ENCODE results near the gene KLHL40.

KLHL40 gene

GRCh38 chr3:42685363-42685881 lies at the start of gene KLHL40:
Gene KLHL40 (plus strand): TSS chr3:42685537. CDS start chr3:42685619, 82 bp downstream.
- DNase-seq = no peak

GRCh38 chr3:42637001-42637400 lies 48.3 kb upstream of the KLHL40 start:
- DNase-seq = no peak

DNA sequence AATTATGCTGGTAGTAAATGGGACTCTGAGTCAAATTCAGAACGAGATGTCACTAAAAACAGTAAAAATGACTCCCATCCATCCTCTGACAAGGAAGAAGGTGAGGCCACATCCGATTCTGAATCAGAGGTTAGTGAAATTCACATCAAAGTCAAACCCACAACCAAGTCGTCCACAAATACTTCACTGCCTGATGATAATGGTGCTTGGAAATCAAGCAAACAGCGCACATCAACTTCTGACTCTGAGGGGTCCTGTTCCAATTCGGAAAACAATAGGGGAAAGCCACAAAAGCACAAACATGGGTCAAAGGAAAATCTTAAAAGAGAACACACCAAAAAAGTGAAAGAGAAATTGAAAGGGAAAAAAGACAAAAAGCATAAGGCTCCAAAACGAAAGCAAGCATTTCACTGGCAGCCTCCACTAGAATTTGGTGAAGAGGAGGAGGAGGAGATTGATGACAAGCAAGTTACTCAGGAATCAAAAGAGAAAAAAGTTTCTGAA lies 46.9 kb upstream of the KLHL40 start:
- DNase-seq = no peak

- no peak for DNase-seq
These were observed 46.1 kb upstream of the KLHL40 start for GRCh38 chr3:42639192-42639591.

DNA sequence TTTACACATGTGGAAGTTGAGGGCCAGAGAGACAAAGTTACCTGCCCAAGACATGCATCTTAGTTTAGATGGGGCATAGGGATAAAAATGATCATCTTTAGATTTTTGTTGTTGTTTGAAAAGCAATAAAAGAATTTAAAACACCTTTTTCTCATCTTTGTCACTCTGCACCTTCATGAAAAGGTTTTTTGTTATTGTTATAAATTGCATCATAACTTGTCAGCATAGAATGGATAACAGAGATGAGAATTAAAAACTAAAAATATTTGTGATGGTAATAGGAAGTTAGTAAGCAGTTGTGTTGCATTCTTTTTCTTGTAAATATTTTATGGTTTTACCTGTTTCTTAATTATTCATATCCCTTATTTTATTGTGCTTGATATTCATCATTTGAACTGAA lies 45.2 kb upstream of the KLHL40 start:
- DNase-seq = no peak

DNA sequence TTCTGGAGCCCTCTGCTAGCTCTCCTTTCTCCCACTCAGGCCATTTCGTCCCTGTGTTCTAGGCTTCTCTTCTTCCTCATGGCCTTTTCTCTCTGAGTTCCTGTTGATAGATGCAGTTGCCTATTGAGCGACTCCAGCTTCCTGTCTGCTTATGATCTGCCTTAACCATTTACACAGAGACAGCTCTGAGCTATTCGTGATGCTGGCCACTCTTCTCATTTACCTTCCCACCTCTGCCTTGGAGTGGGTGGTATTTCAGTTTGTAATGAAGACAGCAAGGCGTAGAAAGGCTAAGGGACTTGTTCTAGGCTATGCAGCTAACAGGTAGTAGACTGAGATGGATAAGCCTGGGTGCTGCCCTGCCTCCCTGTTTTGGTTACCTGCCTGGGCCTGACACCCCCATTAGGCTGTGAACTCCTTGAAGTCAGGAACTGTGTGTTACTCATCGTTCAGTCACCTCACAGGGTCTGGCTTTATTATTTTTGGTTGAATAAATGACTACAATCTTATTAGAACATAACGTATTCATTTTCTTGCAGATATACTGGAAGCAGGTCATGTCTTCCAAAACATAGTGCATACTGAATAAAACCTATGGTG lies 44.5 kb upstream of the KLHL40 start:
- no peak for DNase-seq

DNA sequence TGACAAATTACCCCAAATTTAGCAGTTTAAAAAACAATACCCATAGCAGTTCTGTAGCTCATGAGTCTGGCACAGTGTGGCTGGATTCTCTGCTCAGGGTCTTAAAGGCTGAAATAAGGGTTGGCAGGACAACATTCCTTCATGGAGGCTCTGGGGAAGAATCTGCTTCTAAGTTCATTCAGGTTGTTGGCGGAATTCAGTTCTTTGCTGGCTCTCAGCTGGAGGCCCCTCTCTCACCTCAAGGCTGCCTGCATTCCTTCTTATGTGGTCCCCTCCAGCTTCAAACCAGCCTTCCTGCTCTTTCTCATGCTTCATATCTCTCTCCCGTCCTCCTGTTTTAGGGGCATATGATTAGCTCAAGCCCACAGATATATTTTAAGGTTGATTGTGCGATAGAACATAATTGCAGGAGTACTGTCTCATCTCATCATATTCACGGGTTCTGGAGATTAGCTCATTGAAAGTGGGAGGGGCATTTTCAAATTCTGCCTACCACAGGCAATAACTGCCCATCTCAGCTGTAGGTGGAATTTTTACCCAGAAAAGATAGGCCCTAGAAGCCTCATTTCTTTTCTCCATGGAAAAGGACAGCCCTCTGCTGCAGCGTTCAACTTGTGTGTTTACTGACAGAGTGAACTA lies 37.4 kb upstream of the KLHL40 start:
- DNase-seq = no peak

GRCh38 chr3:42649006-42649405 lies 36.3 kb upstream of the KLHL40 start:
- DNase-seq = no peak

DNA sequence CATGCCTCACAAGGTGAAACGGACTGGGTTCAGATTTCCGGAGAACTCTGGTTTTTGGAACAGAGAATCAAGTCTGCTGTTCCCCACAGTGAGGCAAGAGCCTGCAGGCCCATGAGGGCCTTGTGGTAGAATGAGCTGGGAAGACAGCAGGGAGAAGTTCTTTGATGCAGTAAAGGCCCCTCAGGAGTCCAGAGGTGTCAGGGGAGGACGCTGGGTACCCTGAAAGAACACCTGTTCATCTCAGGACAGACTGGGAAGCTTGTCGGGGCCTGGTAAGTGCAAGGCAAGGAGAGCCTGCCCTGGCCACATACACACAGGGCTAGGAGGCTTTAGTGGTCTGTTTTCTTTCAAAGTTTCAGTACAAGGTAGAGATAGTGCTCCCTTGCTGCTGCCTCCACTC lies 35.6 kb upstream of the KLHL40 start:
- no peak for DNase-seq

GRCh38 chr3:42651248-42652091 lies 33.9 kb upstream of the KLHL40 start:
- DNase-seq = no peak

- no peak for DNase-seq
These were observed 33.1 kb upstream of the KLHL40 start for GRCh38 chr3:42652251-42652610.

- DNase-seq = peak; percentile 45 to 51
These were observed 32.6 kb upstream of the KLHL40 start for GRCh38 chr3:42652611-42653302.

DNA sequence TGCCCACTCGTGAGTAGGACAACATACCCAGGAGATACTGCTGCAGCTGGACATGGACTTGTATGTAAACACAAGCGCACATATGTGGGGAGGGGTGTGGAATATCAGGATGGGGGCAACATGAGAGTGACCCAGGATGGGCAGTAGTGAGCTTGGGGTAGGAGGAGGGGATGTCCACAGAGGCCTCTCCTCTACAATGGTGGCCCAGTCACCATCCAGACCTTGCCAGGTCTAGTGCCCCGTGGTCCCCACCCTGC lies 32.1 kb upstream of the KLHL40 start:
- no peak for DNase-seq

DNA sequence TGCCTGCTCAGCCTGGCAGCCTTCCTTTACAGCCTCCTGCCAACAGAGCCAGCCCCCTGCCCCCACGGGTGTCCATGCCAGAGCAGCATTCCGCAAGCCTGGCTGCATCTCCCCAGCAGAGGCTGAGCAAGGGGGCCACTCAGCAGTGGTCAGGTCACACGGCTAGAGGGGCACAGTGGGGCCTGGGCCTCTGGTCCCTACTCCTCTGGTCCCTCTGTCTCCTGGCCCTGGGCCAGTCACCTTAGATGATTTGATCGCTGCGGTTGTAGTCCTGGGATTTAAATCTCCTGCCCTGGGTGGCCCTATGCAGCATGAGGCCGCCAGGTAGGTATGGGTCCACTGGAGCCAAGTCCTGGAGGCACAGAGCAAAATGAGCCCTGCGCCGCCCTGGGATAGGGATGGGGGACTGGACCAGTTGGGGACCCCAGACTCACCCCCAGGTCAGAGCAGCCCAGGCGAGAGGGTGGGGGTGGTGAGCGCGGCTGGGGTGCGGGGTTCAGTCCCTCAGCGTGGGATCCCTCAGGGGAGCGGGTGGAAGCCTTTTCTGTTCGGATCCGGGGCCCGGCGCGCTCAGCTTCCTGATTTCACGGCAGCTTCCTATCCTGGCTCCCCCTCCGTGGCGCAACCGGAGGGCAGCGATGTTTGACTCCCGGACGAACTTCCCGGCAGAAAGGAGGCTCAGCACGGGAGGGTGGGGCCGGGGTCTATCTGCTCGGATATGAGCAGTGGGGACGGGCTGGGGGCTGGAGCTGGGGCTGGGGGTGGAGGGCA lies 31.6 kb upstream of the KLHL40 start, which contains the start of gene ZBTB47:
Gene ZBTB47, plus strand, starts transcription at position 138 of the 771 bp plus-strand sequence. CDS start 4,659 bp downstream, outside the sequence.
- no peak for DNase-seq

DNA sequence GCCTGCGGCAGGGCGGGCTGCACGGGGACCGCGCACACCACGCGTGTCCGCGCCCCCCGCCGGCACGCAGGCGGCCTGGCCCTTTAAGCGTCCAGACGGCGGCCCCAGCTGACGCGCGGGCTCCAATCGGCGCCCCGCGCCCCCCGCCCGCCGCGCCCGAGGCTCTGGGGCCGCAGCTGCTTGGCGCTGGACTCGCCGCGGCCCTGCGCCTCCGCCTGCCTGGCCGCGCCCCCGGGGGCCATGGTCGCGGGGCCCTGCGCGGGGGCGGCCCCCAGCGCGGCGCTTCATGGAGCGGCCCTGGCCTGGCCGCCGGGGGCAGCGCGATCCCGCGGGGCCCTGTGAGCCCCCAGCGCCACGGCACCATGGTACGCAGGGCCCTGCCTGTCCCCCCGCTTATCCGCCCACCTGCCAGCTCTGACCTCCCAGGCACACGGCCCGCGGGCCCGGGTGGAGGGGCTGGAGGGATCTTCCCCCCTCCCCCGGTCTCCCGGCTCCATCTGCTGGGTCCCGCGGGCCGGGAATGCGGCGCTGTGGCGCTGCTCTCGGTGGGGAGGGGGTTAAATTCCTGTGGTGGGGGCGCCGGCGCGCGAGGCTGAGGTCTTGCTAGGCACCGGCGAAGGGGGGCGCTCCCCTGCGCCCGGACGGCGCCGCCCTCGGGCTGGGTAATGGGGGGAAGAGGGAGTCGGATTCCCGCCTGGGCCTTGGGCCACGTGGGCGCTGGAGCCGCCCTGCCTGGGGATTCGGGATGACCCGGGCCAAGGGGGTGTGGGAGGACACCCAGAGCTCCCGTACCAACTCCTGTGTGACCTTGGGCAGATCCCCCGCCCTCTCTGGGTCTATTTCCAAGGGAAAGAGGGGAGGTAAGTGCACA lies 30.8 kb upstream of the KLHL40 start:
- DNase-seq = no peak

- DNase-seq = no peak
These were observed 29.9 kb upstream of the KLHL40 start for GRCh38 chr3:42655331-42655888.

GRCh38 chr3:42655980-42656679 lies 29.2 kb upstream of the KLHL40 start:
- no peak for DNase-seq

- DNase-seq = no peak
These were observed 28.4 kb upstream of the KLHL40 start for GRCh38 chr3:42656680-42657610.

- DNase-seq = no peak
These were observed 27.7 kb upstream of the KLHL40 start for GRCh38 chr3:42657675-42658074.
